GM06990 (cell line): ENCODE data around the gene ARHGAP24.

Experiments used
- DNase-seq: peaks from one replicate; pipeline ENCODE4 v3.0.0-alpha.2; 2011; ENCODE audit not compliant: insufficient read length; ENCODE audit errors: extremely low read depth
- H3K27me3 ChIP-seq: replicated peaks from 2 replicates; pipeline ENCODE4 v1.6.0; 2011; ENCODE audit warnings: low read length; ENCODE audit not compliant: control insufficient read depth, insufficient read depth
- H3K36me3 ChIP-seq: 2 replicates; pipeline ENCODE4 v1.5.1; 2011; ENCODE audit warnings: low read length; ENCODE audit not compliant: control insufficient read depth, insufficient read depth
- H3K4me3 ChIP-seq: replicated peaks from 2 replicates; pipeline ENCODE4 v1.5.1; 2011; ENCODE audit warnings: low read depth, mild to moderate bottlenecking, control low read depth, low read length
- TF ChIP-seq, protein P1 (sequence below): IDR thresholded peaks from 2 replicates; pipeline ENCODE4 v1.5.1; 2011; ENCODE audit warnings: low read length, control low read depth, mild to moderate bottlenecking, inconsistent platforms; ENCODE audit not compliant: insufficient read depth, poor library complexity, severe bottlenecking

ARHGAP24 gene

DNA sequence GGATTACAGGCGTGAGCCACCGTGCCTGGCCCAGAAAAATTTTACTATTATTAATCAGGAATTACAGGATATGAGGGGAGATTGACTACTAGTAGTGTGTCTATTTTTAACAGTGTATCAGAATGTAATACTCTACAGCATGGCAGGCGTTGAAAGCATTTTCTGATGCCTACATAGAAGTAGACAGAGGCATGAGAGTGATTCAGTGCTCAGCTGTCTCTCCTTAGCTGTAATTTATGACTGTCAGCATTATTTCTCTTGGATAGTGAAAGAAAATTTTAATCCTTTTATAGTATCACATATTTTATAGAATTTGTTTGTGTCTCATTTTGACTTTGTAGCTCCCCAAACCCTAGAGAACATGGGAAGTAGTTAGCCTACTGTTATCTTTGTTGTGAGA lies 20.7 kb downstream of the ARHGAP24 start:
- no peak for DNase-seq
- Histone ChIP-seq H3K36me3 (no peaks in the 10 kb centered on the region), H3K4me3 (no peak overlapping the region), H3K27me3 (no peaks in the 10 kb centered on the region)
- TF ChIP-seq, protein P1, sequence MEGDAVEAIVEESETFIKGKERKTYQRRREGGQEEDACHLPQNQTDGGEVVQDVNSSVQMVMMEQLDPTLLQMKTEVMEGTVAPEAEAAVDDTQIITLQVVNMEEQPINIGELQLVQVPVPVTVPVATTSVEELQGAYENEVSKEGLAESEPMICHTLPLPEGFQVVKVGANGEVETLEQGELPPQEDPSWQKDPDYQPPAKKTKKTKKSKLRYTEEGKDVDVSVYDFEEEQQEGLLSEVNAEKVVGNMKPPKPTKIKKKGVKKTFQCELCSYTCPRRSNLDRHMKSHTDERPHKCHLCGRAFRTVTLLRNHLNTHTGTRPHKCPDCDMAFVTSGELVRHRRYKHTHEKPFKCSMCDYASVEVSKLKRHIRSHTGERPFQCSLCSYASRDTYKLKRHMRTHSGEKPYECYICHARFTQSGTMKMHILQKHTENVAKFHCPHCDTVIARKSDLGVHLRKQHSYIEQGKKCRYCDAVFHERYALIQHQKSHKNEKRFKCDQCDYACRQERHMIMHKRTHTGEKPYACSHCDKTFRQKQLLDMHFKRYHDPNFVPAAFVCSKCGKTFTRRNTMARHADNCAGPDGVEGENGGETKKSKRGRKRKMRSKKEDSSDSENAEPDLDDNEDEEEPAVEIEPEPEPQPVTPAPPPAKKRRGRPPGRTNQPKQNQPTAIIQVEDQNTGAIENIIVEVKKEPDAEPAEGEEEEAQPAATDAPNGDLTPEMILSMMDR: no peak

DNA sequence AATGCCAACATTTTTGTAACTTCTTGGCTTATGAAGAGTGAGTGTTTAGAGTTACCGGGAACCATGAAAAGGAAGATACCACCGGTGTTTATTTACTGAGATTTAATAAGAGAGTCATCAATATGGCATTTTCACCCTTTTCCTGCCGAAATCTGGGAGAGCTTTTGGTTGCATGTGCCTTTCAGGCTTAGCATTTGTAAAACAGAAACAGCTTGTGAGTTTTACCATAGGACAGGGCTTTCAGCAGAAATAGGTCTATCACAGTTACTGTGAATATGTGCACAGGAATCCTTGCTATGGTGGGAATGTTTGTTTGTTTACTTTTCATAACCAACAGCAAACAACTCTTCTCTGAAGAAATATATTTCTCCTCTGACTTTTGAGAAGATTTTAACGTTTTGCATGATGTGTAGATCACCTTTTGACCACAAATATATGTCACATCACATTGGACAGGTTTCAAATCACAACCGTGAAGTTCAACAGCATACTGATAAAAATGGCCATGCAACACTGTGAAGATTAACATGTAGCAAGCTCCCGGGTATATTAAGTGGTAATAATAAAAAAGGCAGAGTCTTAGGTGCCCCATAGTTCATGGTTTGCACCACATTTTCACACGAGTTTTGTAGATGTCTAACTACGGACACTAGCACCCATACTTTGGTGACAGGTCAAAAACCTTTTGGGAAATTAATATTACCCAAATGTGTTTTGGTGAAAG lies 21.3 kb downstream of the ARHGAP24 start:
- TF ChIP-seq, protein P1: no peak
- DNase-seq: no peak
- H3K36me3 ChIP-seq: no peaks in the 10 kb centered on the region
- H3K4me3 ChIP-seq: no peak overlapping the region
- H3K27me3 ChIP-seq: no peaks in the 10 kb centered on the region

DNA sequence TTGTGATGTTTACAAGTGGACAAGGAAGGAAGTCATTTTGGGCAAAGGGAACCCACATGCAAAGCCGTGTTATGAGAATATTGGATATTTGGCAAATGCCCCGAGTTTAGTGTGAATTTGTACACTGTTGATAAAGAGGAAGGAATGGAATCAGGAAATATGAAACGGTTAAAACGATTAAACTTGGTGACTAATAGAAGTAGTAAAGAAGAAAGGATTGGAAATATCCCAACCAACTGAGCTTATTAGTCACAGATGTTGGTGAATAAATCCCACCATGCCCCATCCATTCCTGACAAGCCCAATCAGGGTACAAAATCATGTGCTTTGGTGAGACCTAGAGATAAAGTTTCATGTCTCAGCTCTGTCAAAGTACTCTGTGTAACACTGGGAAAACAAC lies 22.0 kb downstream of the ARHGAP24 start:
- Histone ChIP-seq H3K27me3 (no peaks in the 10 kb centered on the region), H3K36me3 (no peaks in the 10 kb centered on the region), H3K4me3 (no peak overlapping the region)
- TF ChIP-seq, protein P1: no peak
- DNase-seq: no peak

DNA sequence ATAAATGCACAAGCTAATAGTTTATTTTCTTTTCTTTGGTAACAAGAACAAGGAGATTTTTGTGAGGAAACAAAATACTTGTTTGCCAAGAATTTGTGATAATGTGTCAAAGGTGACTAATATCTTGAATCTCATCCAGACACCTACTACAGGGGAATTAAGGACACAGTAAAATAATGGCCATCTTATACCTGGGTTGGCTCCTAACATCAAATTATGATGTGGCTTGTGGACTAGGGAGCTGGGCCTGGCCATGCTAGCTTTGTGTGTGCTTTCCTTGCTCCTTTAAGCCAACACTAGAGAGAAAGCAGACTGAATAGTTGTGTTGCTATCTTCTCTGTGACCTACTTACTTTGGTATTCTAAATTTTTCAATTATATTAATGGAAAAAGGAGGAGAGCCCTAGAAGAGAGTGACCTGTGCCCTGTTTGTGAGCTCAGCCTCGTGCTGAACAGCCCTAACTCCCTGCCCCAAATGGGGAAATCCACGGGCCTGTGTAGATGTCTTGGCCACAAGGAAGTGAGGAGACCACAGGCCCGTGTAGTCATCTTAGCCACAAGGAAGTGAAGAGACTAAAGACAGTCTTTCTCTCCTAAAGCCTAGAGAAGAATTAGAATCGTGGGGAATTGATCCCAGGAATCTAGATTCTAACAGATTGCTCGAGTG lies 23.3 kb downstream of the ARHGAP24 start:
- H3K36me3 ChIP-seq: no peaks in the 10 kb centered on the region
- no peak for DNase-seq
- H3K27me3 ChIP-seq: no peaks in the 10 kb centered on the region
- no peak overlapping the region for H3K4me3 ChIP-seq
- TF ChIP-seq, protein P1: no peak

DNA sequence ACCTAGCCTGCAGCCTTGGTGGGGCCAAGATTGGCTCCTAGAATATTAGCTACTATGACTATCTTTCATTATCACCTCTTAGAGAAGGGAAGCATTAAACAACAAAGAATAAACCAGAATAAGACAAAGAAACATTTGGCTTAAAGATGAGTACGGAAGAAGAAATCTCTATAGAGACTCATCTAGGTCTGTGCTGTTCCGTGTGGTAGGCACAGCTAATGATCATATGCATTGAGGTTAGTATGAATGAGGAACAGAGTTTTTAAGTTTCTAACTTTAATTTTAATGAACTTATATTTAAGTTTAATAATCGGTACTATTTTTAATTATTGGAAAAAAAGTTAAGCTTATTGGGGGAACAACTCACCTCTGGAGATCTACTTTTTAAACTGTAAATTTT lies 24.6 kb downstream of the ARHGAP24 start:
- no peaks in the 10 kb centered on the region for H3K27me3 ChIP-seq
- H3K36me3 ChIP-seq: no peaks in the 10 kb centered on the region
- no peak overlapping the region for H3K4me3 ChIP-seq
- DNase-seq: no peak
- TF ChIP-seq, protein P1: no peak
